ENCODE data around the gene LYRM1.

GRCh38 chr16:20853143-20853542, 47.4 kb upstream of the LYRM1 start:
- TF ChIP-seq REST (IDR thresholded peaks at IDR 0.05; ENCODE audit: borderline replicate concordance) = no peak
- TF ChIP-seq SMC3 (conservative IDR thresholded peaks at IDR 0.05; ENCODE audit: poor library complexity) = no peak
- no peak for TF ChIP-seq CTCF (IDR thresholded peaks at IDR 0.05; ENCODE audit: poor library complexity, severe bottlenecking)
- TF ChIP-seq TAF1 (IDR thresholded peaks at IDR 0.05; ENCODE audit: low read depth) = no peak
- no peak for TF ChIP-seq EP300 (conservative IDR thresholded peaks at IDR 0.05; ENCODE audit: poor library complexity, severe bottlenecking)

Measured in neural cell (in vitro differentiated cells).